ENCODE measurements around the gene TGM1. TPM values are rescaled to one million over a fixed set of nuclear protein-coding genes. Genes with fewer than 3 reads are reported as not detected.

Gene TGM1
- total and polyA plus RNA-seq, 2 donors (not counting 1 experiment from before 2014, with no cell fraction given): 0.83 to 1.4 TPM

GRCh38 chr14:24282736-24283135 is 19.8 kb upstream of the TGM1 start:
- DNase-seq (ENCODE audit: low read depth in 2 of 2): no peak
- Histone ChIP-seq H2AFZ (ENCODE audit: low read length) (no peak overlapping the region), H3K9ac (ENCODE audit: insufficient read depth, low read length) (no peak overlapping the region), H3K79me2 (ENCODE audit: control insufficient read depth, insufficient read depth, low read length) (no peaks in the 10 kb centered on the region), H4K20me1 (ENCODE audit: control insufficient read depth, extremely low read depth, insufficient read depth, low read length) (no peaks in the 10 kb centered on the region), H3K9me3 (ENCODE audit: control insufficient read depth, insufficient read depth, low read depth, low read length) (no peaks in the 10 kb centered on the region), H3K36me3 (ENCODE audit: control insufficient read depth, insufficient read depth, low read length) (no peaks in the 10 kb centered on the region), H3K27ac (ENCODE audit: insufficient read depth, low read length) (no peak overlapping the region), H3K27me3 (ENCODE audit: control insufficient read depth, insufficient read depth, low read length) (no peaks in the 10 kb centered on the region), H3K4me2 (ENCODE audit: extremely low read depth, insufficient read depth, low read length) (no peak overlapping the region), H3K4me3 (replicated peaks in 1 of 4; ENCODE audit: control extremely low read depth in 1 of 4, insufficient read depth in 1 of 4, low read depth in 3 of 4, low read length in 4 of 4) (no peak overlapping the region), H3K4me1 (ENCODE audit: control insufficient read depth, extremely low read depth, insufficient read depth, low read length) (no peaks in the 10 kb centered on the region)
- no peak for TF ChIP-seq EZH2 (IDR thresholded peaks at IDR 0.05; ENCODE audit: low read length, missing control alignments)

- Histone ChIP-seq H3K4me2 (ENCODE audit: extremely low read depth, insufficient read depth, low read length) (no peak overlapping the region), H4K20me1 (ENCODE audit: control insufficient read depth, extremely low read depth, insufficient read depth, low read length) (no peaks in the 10 kb centered on the region), H3K9ac (ENCODE audit: insufficient read depth, low read length) (no peak overlapping the region), H3K79me2 (ENCODE audit: control insufficient read depth, insufficient read depth, low read length) (no peaks in the 10 kb centered on the region), H3K9me3 (ENCODE audit: control insufficient read depth, insufficient read depth, low read depth, low read length) (no peaks in the 10 kb centered on the region), H3K4me1 (ENCODE audit: control insufficient read depth, extremely low read depth, insufficient read depth, low read length) (no peaks in the 10 kb centered on the region), H2AFZ (ENCODE audit: low read length) (no peak overlapping the region), H3K27ac (ENCODE audit: insufficient read depth, low read length) (no peak overlapping the region), H3K36me3 (ENCODE audit: control insufficient read depth, insufficient read depth, low read length) (no peaks in the 10 kb centered on the region), H3K27me3 (ENCODE audit: control insufficient read depth, insufficient read depth, low read length) (no peaks in the 10 kb centered on the region), H3K4me3 (replicated peaks in 1 of 4; ENCODE audit: control extremely low read depth in 1 of 4, insufficient read depth in 1 of 4, low read depth in 3 of 4, low read length in 4 of 4) (no peak overlapping the region)
- no peak for TF ChIP-seq EZH2 (IDR thresholded peaks at IDR 0.05; ENCODE audit: low read length, missing control alignments)
- TF ChIP-seq, protein P1, sequence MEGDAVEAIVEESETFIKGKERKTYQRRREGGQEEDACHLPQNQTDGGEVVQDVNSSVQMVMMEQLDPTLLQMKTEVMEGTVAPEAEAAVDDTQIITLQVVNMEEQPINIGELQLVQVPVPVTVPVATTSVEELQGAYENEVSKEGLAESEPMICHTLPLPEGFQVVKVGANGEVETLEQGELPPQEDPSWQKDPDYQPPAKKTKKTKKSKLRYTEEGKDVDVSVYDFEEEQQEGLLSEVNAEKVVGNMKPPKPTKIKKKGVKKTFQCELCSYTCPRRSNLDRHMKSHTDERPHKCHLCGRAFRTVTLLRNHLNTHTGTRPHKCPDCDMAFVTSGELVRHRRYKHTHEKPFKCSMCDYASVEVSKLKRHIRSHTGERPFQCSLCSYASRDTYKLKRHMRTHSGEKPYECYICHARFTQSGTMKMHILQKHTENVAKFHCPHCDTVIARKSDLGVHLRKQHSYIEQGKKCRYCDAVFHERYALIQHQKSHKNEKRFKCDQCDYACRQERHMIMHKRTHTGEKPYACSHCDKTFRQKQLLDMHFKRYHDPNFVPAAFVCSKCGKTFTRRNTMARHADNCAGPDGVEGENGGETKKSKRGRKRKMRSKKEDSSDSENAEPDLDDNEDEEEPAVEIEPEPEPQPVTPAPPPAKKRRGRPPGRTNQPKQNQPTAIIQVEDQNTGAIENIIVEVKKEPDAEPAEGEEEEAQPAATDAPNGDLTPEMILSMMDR (conservative IDR thresholded peaks at IDR 0.05 in 1 of 2, IDR thresholded peaks at IDR 0.05 in 1 of 2; ENCODE audit: low read depth in 1 of 2, low read length in 2 of 2): no peak
- no peak for DNase-seq (ENCODE audit: low read depth in 2 of 2)
Measured at GRCh38 chr14:24281636-24282035, 18.7 kb upstream of the TGM1 start.

DNA sequence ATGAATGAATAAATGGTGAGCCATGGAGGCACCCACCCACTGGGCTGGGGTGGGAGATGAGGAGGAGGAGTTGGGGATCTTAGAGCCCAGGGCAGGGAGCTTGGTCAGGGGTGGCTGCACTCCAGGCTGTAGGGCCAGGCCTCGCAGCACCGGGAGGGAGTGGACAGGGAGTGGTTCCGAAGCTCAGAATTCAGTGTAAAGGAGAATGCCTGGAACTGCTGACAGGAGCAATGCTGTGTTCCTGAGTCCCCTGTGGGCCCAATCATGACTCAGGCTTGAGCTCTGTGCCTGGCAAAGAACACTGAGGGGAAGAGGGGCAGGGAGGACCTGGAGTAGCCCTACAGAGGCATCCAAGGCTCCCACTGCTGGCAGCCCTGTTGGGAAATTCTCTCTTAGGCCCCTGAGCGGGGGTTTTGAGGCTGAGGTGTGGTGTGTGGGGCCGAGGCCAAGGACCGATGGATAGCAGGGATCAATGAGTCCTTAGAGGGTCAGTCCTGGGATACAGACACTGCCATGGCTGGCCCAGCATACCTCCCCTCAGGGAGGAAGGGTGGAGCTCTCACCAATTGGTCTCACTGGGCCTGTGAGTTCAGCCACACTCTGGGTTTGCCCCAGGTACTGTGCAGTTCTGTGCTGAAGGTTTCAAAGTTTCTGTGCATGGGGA is 18.0 kb upstream of the TGM1 start:
- no peak for DNase-seq (ENCODE audit: low read depth in 2 of 2)
- TF ChIP-seq, protein P1 (conservative IDR thresholded peaks at IDR 0.05 in 1 of 2, IDR thresholded peaks at IDR 0.05 in 1 of 2; ENCODE audit: low read depth in 1 of 2, low read length in 2 of 2): no peak
- no peak for TF ChIP-seq EZH2 (IDR thresholded peaks at IDR 0.05; ENCODE audit: low read length, missing control alignments)
- no peak overlapping the region for H3K4me2 ChIP-seq (ENCODE audit: extremely low read depth, insufficient read depth, low read length)
- no peaks in the 10 kb centered on the region for H3K9me3 ChIP-seq (ENCODE audit: control insufficient read depth, insufficient read depth, low read depth, low read length)
- H3K27ac ChIP-seq (ENCODE audit: insufficient read depth, low read length): no peak overlapping the region
- H3K9ac ChIP-seq (ENCODE audit: insufficient read depth, low read length): no peak overlapping the region
- H3K36me3 ChIP-seq (ENCODE audit: control insufficient read depth, insufficient read depth, low read length): no peaks in the 10 kb centered on the region
- H4K20me1 ChIP-seq (ENCODE audit: control insufficient read depth, extremely low read depth, insufficient read depth, low read length): no peaks in the 10 kb centered on the region
- no peaks in the 10 kb centered on the region for H3K4me1 ChIP-seq (ENCODE audit: control insufficient read depth, extremely low read depth, insufficient read depth, low read length)
- no peaks in the 10 kb centered on the region for H3K27me3 ChIP-seq (ENCODE audit: control insufficient read depth, insufficient read depth, low read length)
- H2AFZ ChIP-seq (ENCODE audit: low read length): no peak overlapping the region
- no peaks in the 10 kb centered on the region for H3K79me2 ChIP-seq (ENCODE audit: control insufficient read depth, insufficient read depth, low read length)
- H3K4me3 ChIP-seq (replicated peaks in 1 of 4; ENCODE audit: control extremely low read depth in 1 of 4, insufficient read depth in 1 of 4, low read depth in 3 of 4, low read length in 4 of 4): no peak overlapping the region
